Activated CD4-positive, alpha-beta T cell treated with anti-CD3 and anti-CD28 coated beads, Interleukin-2, amount 50 U/mL, for 24 hours (primary cell): ENCODE results near the gene CHPT1.
"Not testable (repeated sequence)": the region's sequence is repeated elsewhere in the genome, so short reads cannot be mapped to it uniquely, and the experiment has no call there.

Source experiments
- DNase-seq, 2 donors: peaks; one replicate each; pipeline ENCODE4 v3.0.0-alpha.2; 2020; ENCODE audit warnings: low read depth in 1 of 2, low spot score in 1 of 2

The CHPT1 gene

GRCh38 chr12:101719566-101719965 lies 22.1 kb downstream of the CHPT1 start:
- DNase-seq, result no peak

- DNase-seq, result no peak
Observed at GRCh38 chr12:101720118-101720517, 22.7 kb downstream of the CHPT1 start.

DNA sequence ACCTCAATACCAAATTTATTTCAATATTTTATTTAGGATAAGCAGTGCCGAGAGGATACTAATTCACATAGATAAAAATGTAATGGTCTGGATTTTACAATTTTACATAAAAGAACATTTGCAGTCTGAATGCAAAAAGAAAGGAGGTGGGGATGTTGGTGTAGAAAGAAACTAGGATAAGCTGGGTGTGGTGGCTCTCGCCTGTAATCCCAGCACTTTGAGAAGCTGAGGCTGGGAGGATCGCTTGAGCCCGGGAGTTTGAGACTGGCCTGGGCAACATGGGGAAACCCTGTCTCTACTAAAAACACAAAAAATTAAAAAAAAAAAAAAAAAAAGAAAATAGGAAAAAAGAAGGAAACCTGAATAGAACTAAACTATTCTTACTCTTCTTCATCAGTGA lies 25.0 kb downstream of the CHPT1 start:
- no peak for DNase-seq

- DNase-seq, result no peak
Observed at GRCh38 chr12:101727098-101727497, 29.7 kb downstream of the CHPT1 start.

GRCh38 chr12:101729842-101730241 lies 32.4 kb downstream of the CHPT1 start:
- no peak for DNase-seq

GRCh38 chr12:101732318-101732717 lies 34.9 kb downstream of the CHPT1 start:
- DNase-seq, result no peak

DNA sequence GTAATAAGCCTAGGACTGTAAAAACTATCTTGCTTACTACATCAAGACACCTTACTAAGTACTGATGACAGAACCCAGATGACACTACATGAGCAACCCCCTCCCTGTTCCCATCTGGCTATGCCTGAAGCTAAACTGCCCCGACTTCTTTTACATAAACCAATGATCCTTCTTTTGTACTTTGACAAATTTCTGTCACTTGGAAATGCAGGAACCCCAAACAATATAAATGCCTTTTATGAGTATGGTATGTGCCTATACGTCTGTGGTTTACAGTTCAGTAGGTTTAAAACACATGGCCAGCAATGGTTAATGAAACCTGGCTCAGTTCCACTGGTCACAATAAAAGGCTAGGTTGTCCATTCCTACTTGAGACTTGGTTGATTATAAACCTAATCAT lies 35.7 kb downstream of the CHPT1 start:
- no peak for DNase-seq

DNA sequence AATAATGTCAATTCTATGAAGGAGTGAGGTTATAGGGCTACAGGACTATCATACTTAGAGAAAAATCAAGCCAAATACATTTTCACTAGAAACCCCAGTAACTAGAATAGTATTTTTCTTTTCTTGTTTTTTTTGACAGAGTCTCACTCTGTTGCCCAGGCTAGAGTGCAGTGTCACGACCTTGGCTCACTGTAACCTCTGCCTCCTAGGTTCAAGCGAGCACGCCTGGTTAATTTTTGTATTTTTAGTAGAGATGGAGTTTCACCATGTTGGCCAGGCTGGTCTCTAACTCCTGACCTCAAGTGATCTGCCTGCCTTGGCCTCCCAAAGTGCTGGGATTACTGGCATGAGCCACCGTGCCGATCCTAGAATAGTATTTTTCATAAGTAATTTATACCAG lies 37.0 kb downstream of the CHPT1 start:
- not testable (repeated sequence) for DNase-seq

- DNase-seq, result no peak
Observed at GRCh38 chr12:101737476-101737875, 40.0 kb downstream of the CHPT1 start.

DNA sequence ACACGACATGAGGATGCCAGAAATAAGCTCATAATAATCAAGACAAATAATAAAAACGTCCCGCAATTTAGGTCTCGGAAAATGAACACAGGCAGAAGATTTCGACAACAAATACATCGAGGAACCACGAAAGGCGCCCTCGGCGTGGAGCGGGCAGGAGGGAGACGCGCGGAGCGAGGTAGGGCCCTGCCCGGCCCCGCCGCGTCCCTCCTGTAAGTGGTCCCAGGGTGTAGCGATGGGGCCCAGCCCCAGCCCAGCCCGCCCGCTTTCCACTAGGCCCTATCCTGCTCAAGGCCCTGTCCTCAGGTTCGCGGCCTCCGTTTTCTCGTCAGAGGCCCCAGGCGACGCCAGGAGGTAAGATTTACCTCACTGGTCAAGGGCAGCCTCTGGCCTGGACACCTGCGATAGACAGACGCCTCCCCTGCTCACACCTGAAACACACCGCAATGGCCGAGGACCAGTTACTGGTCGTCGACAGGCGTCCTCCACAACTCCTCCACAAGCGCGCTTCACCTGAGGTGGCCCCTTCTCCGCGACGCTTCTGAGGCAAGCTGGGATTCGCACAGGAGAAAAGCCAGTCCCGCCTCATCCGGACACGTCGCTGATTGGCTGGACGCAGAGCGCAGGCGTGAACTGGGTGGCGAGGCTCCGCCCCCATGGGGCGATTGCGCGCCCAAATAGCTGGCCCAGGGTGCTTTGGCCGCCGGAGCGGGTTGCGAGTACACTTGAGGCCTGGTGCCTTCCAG lies 41.7 kb downstream of the CHPT1 start, which contains the start of gene SYCP3:
Gene SYCP3, minus strand, starts transcription at position 543 of the 746 bp plus-strand sequence. CDS start 1,527 bp downstream, outside the sequence.
- no peak for DNase-seq

DNA sequence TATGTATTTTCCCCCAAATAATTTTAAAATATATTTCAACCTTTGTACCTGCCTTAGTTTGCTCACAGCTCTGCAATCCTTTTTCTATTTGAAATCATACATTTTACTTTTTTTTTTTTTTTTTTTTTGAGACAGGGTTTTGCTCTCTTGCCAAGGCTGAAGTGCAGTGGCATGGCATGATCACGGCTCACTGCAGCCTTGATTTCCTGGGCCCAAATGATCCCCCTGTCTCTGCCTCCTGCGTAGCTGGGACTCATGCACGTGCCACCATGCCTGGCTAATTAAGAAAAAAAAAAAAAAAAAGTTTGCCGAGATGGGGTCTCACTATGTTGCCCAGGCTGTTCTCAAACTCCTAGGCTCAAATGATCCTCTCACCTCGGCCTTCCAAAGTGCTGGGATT lies 43.1 kb downstream of the CHPT1 start:
- no peak for DNase-seq

GRCh38 chr12:101740980-101741379 lies 43.5 kb downstream of the CHPT1 start:
- DNase-seq, result no peak

DNA sequence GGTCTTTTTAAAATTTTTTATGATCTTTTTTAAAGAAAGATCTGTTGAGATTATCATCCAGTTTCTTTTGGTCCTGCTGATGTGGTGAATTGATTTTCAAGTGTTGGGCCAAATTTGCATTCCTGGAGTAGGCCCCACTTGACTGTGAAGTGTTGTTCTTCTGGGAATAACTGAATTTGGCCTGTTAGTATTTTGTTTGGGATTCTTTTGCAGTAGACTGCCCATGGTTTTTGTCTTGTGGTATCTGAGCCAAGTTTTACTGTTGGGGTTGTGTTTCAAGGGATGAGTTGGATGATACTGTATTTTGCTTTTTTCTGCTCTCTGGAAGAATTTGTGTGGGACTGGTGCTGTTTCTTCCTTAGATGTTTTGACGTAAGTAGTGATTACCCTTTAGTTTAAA lies 45.8 kb downstream of the CHPT1 start:
- no peak for DNase-seq

GRCh38 chr12:101743724-101744472 lies 46.5 kb downstream of the CHPT1 start:
- DNase-seq, result no peak

- no peak for DNase-seq
Observed at GRCh38 chr12:101745481-101745880, 48.0 kb downstream of the CHPT1 start.

DNA sequence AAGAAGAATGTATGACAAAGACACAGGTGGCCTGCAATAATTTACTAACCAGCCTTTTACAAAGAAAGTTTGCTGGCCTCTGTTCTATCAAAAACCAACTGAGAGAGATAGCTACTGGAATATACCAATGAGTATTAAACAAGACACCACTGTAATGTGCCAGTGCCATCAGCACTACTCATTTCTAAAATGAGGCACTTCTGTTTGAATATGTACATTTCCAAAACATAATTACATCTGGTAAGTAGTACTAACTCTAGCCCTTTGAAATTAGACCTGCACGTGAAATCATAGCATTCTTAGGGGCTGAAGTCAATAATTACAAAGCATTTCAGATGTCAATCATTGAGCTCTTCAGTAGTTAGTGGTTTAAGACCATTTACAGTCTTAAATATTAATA lies 48.8 kb downstream of the CHPT1 start:
- DNase-seq, result no peak

DNA sequence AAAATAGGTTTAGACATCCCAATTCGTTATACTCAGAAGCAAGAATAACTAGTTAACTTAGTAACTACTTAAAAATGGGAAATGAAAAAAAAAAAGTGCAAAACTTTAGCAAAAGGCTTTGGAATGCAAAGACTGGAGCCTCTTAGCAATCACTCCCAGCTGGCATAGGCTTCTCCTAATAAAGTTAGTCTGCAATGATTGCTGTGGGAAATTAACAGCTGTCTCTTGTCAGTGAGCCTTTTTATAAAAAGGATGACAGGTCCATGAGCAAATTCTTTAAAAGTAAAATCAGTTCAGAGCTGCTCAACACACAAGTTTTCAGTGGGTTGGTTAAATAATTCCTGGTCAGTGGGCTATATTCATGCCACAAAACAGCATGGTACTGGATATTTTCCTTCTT lies 49.2 kb downstream of the CHPT1 start:
- DNase-seq, result no peak

- no peak for DNase-seq
Observed at GRCh38 chr12:101747697-101748096, 50.3 kb downstream of the CHPT1 start.

GRCh38 chr12:101748907-101749306 lies 51.5 kb downstream of the CHPT1 start:
- no peak for DNase-seq

DNA sequence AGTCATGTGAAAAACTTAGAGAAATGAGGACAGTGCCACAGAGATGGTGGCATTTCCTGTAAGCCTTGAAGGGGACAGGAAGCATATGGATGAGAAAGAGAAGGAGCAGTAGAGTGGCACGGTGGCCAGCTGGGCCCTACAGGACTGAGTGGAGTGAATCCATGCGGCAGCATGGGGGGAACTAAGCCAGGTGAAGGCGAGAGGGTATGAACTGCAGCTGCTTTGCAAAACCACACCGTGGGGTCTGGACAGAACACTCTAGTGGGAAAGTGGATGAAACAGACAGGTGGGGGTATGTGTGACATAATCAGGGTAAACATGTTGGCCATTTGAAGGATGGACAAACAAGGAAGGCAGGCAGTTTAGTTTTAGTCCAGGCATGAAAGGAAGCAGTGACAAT lies 52.2 kb downstream of the CHPT1 start:
- DNase-seq, result no peak

GRCh38 chr12:101750152-101750551 lies 52.7 kb downstream of the CHPT1 start:
- no peak for DNase-seq

GRCh38 chr12:101759396-101760047 lies 62.1 kb downstream of the CHPT1 start:
- peak in 1 of 2 donors; percentile 5 for DNase-seq
